ENCODE measurements around the gene SNX15. TPM values are rescaled to one million over a fixed set of nuclear protein-coding genes. Genes with fewer than 3 reads are reported as not detected.

SNX15 gene
- total and polyA plus RNA-seq, 4 donors, result 16.2 to 28.4 (median 18.9) TPM

DNA sequence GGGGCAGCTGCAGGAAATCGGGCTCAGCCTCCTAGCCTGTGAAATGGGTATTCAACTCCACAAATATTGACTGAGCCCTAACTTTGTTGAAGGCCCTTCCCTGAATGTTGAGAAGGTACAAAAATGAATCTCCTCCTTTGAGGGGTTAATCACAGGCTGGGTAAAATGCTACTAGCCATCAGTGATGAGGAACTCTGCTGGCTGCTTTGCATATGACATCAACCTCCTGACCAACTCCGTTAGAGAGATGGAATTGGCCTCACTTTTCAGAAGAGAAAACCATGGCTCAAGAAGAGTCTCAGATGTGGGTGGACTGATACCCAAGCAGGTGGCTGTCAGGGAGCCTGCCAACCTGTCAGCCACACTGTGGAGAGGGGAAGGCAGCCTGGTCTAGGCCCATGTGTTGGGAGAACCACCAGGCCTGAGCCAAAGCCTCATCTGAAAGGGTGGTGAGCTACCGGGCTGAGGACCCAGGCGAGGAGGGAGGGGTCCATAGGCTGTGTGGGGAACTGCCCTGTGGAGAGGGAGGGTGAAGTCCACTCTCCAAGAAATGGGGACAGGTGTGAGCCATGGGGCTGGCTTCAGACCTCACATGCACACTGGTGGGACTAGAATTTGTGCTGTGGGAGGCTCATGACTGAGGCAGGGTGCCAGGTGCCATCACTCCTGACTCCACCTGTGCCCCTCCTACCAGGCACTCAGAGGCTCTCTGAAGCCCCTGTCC, 44.8 kb downstream of the SNX15 start:
- no peak overlapping the region for H3K9ac ChIP-seq (ENCODE audit: insufficient read depth in 1 of 2, low read length in 2 of 2)
- H3K27ac ChIP-seq (ENCODE audit: low read depth in 1 of 2, low read length in 1 of 2), result no peak overlapping the region
- WGBS, 2 donors, result 69 to 70% methylated on average over 4 of the region's 4 CpGs
- no peaks in the 10 kb centered on the region for H3K9me3 ChIP-seq (ENCODE audit: control insufficient read depth in 4 of 4, insufficient read depth in 3 of 4, low read length in 3 of 4)
- ATAC-seq (ENCODE audit: insufficient read depth, low FRiP score) (no peak), DNase-seq (no peak)
- no peaks in the 10 kb centered on the region for H3K4me1 ChIP-seq (ENCODE audit: control insufficient read depth in 5 of 5, insufficient read depth in 5 of 5, low read length in 5 of 5)
- H3K4me3 ChIP-seq, result no peak overlapping the region
- H3K27me3 ChIP-seq (ENCODE audit: control insufficient read depth in 3 of 3, insufficient read depth in 3 of 3, low read length in 2 of 3), result no peaks in the 10 kb centered on the region
- H3K36me3 ChIP-seq (ENCODE audit: control insufficient read depth in 4 of 4, insufficient read depth in 4 of 4, low read length in 4 of 4), result no peaks in the 10 kb centered on the region
- TF ChIP-seq, protein P1, sequence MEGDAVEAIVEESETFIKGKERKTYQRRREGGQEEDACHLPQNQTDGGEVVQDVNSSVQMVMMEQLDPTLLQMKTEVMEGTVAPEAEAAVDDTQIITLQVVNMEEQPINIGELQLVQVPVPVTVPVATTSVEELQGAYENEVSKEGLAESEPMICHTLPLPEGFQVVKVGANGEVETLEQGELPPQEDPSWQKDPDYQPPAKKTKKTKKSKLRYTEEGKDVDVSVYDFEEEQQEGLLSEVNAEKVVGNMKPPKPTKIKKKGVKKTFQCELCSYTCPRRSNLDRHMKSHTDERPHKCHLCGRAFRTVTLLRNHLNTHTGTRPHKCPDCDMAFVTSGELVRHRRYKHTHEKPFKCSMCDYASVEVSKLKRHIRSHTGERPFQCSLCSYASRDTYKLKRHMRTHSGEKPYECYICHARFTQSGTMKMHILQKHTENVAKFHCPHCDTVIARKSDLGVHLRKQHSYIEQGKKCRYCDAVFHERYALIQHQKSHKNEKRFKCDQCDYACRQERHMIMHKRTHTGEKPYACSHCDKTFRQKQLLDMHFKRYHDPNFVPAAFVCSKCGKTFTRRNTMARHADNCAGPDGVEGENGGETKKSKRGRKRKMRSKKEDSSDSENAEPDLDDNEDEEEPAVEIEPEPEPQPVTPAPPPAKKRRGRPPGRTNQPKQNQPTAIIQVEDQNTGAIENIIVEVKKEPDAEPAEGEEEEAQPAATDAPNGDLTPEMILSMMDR (IDR thresholded peaks at IDR 0.05; ENCODE audit: control extremely low read depth, extremely low read depth), result no peak

DNA sequence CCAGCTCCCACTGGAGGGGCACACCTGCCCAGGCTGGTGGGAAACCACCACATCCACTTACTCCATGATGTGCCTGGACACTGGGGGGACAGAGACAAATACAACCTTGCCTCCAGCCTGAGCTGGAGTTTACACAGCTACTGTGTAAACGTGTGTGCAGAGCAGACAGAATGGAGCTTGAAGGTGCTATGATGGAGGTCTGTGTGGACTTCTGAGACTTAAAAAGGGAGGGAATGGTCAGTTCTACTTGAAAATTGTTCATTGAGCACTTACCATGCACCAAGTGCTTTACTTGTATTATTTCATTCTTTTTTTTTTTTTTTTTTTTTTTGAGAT, 45.4 kb downstream of the SNX15 start:
- Histone ChIP-seq H3K27ac (ENCODE audit: low read depth in 1 of 2, low read length in 1 of 2) (no peak overlapping the region), H3K36me3 (ENCODE audit: control insufficient read depth in 4 of 4, insufficient read depth in 4 of 4, low read length in 4 of 4) (peaks cover 0 to 2% (median 0%) of the 10 kb centered on the region in 4 donors), H3K27me3 (ENCODE audit: control insufficient read depth in 3 of 3, insufficient read depth in 3 of 3, low read length in 2 of 3) (no peaks in the 10 kb centered on the region), H3K4me1 (ENCODE audit: control insufficient read depth in 5 of 5, insufficient read depth in 5 of 5, low read length in 5 of 5) (no peaks in the 10 kb centered on the region), H3K4me3 (no peak overlapping the region), H3K9me3 (ENCODE audit: control insufficient read depth in 4 of 4, insufficient read depth in 3 of 4, low read length in 3 of 4) (no peaks in the 10 kb centered on the region), H3K9ac (ENCODE audit: insufficient read depth in 1 of 2, low read length in 2 of 2) (no peak overlapping the region)
- DNase-seq (no peak), ATAC-seq (ENCODE audit: insufficient read depth, low FRiP score) (no peak)
- WGBS, 2 donors, result 61 to 92% methylated on average over 1 of the region's 1 CpG
- TF ChIP-seq, protein P1 (IDR thresholded peaks at IDR 0.05; ENCODE audit: control extremely low read depth, extremely low read depth), result no peak

DNA sequence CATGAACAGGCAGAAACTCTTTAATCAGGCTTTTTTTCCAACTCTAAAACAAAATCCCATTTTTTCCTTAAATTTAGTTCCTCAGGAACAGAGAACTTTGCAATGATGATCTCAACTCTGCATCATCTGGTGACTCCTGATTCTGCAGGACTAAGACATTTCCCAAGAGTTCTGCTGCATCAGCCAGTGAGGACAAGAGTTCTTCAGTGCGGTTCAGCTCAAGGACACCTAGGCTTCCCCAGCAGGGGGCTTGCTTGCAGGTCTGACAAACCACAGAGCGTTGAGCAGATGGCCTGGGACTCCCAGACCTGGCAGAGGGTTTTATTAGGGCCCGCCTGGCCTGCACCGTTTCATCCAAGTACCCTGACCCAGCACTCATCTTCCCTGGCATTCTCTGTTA, 50.2 kb downstream of the SNX15 start:
- DNase-seq (no peak), ATAC-seq (ENCODE audit: insufficient read depth, low FRiP score) (no peak)
- Histone ChIP-seq H3K36me3 (ENCODE audit: control insufficient read depth in 4 of 4, insufficient read depth in 4 of 4, low read length in 4 of 4) (peaks cover 0 to 13% (median 1%) of the 10 kb centered on the region in 4 donors), H3K4me3 (no peak overlapping the region), H3K27me3 (ENCODE audit: control insufficient read depth in 3 of 3, insufficient read depth in 3 of 3, low read length in 2 of 3) (no peaks in the 10 kb centered on the region), H3K9me3 (ENCODE audit: control insufficient read depth in 4 of 4, insufficient read depth in 3 of 4, low read length in 3 of 4) (no peaks in the 10 kb centered on the region), H3K27ac (ENCODE audit: low read depth in 1 of 2, low read length in 1 of 2) (no peak overlapping the region), H3K9ac (ENCODE audit: insufficient read depth in 1 of 2, low read length in 2 of 2) (no peak overlapping the region), H3K4me1 (ENCODE audit: control insufficient read depth in 5 of 5, insufficient read depth in 5 of 5, low read length in 5 of 5) (no peaks in the 10 kb centered on the region)
- TF ChIP-seq, protein P1 (IDR thresholded peaks at IDR 0.05; ENCODE audit: control extremely low read depth, extremely low read depth), result no peak
- WGBS, 2 donors, result 84 to 87% methylated on average over 4 of the region's 4 CpGs

DNA sequence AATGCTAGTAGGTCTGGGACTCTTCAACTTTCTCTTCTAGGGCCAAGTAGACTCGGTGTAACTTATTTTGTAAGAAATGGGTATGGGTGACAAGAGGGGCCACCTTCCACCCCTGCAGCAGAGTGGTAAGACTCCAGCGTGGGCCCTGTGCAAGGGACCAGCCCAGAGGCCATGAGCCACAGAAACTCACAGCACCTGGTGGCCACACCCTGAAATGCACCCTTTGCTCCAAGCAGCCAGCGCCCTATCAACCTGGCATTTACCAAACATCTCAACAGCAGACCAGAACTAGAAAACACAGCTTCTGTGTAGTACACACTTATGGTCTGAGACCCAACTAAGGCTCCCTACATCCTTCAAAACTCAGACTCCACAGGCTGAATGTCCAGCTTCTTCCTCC, 50.9 kb downstream of the SNX15 start:
- H3K36me3 ChIP-seq (ENCODE audit: control insufficient read depth in 4 of 4, insufficient read depth in 4 of 4, low read length in 4 of 4), result peaks cover 0 to 13% (median 1%) of the 10 kb centered on the region in 4 donors
- DNase-seq, result no peak

More for the DNA sequence above, 50.9 kb downstream of the SNX15 start:
- 57 to 66% methylated on average over 3 of the region's 3 CpGs for WGBS, 2 donors
- H3K4me1 ChIP-seq (ENCODE audit: control insufficient read depth in 5 of 5, insufficient read depth in 5 of 5, low read length in 5 of 5), result peaks cover 0 to 6% (median 3%) of the 10 kb centered on the region in 5 donors
- TF ChIP-seq, protein P1 (IDR thresholded peaks at IDR 0.05; ENCODE audit: control extremely low read depth, extremely low read depth), result peak; percentile 42
- peak; percentile 47 for ATAC-seq (ENCODE audit: insufficient read depth, low FRiP score)
- H3K27me3 ChIP-seq (ENCODE audit: control insufficient read depth in 3 of 3, insufficient read depth in 3 of 3, low read length in 2 of 3), result no peaks in the 10 kb centered on the region
- H3K9ac ChIP-seq (ENCODE audit: insufficient read depth in 1 of 2, low read length in 2 of 2), result no peak overlapping the region
- no peaks in the 10 kb centered on the region for H3K9me3 ChIP-seq (ENCODE audit: control insufficient read depth in 4 of 4, insufficient read depth in 3 of 4, low read length in 3 of 4)
- H3K27ac ChIP-seq (ENCODE audit: low read depth in 1 of 2, low read length in 1 of 2), result no peak overlapping the region
- H3K4me3 ChIP-seq, result no peak overlapping the region

Measured in lung (tissue), 12 donors.